NOMO-1 (cell line): ENCODE measurements around the gene ZNF579.
"Not testable (repeated sequence)": the region's sequence is repeated elsewhere in the genome, so short reads cannot be mapped to it uniquely, and the experiment has no call there.

Experiments used
- DNase-seq, 2 experiments: peaks; one replicate each; lab custom pipeline; 2025; ENCODE audit not compliant: unreplicated experiment in 2 of 2; lab: John Stamatoyannopoulos, UW

ZNF579 gene

GRCh38 chr19:55594996-55595545 lies 14.4 kb upstream of the ZNF579 start:
- no peak for DNase-seq

DNA sequence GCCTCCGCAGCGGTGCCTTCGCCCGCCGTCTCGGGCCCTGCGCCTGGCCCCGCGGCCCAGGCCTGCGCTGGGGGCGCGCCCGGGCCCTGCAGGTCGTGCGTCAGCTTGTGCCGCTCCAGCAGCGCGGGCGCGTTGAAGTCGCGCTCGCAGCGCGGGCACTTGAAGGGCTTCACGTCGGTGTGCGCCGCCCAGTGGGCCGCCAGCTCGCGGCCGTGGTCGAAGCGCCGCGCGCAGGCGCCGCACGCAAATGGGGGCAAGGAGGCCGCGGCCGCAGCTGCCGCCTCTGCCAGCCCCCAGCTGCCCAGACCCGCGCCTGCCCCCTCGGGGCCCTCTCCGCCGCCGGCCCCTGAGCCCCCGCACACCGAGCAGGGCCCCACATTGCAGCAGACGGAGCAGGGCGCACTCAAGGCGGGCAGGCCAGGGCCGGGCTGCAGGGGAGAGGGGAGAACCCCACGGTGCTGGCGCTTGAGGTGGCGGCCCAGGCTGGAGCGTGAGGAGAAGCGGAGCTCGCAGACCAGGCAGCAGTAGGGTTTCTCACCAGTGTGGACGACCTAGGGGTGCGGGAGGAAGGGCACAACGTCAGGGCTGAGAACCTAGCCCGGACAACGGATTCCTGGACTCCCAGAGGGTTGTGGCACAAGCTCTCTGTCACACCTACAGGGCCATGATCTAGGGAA lies 12.6 kb upstream of the ZNF579 start:
- DNase-seq: no peak

GRCh38 chr19:55592391-55593090 lies 11.9 kb upstream of the ZNF579 start:
- DNase-seq: no peak

DNA sequence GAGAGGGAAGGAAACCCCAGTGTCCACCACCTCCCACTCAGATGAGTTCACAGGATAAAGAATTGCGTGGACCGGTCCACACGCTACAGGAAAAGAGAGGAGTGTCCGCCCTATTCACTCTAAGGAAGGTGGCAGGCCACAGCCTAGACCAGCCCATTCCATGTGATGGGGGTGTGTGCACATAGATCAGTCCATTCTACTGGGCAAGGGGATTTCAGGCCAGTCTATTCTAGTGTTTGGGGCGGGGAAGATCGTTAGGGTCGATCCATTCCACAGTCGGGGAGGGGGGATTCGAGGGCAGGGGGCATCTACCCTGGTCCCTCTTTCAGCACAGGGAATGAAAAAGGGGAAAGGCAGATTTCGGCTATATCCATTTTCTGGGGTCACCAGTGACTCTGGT lies 10.9 kb upstream of the ZNF579 start:
- DNase-seq: no peak

DNA sequence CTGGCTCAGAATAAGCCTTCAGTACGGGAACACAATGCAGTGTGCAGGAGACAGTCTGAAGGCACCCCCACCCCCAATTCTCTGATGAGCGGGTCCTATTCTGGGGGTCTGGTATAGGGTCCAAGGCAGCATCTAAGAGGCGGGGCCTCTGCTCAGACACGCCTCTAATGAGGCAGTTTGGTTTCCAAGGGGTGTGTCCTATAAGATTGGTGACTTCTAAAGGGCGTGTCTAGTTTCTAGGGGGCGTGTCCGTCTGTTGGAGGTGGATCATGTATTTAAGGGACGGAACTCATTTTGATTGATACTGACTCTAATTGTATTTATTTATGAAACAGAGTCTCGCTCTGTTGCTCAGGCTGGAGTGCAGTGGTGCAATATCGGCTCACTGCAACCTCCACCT lies 10.0 kb upstream of the ZNF579 start:
- no peak for DNase-seq

DNA sequence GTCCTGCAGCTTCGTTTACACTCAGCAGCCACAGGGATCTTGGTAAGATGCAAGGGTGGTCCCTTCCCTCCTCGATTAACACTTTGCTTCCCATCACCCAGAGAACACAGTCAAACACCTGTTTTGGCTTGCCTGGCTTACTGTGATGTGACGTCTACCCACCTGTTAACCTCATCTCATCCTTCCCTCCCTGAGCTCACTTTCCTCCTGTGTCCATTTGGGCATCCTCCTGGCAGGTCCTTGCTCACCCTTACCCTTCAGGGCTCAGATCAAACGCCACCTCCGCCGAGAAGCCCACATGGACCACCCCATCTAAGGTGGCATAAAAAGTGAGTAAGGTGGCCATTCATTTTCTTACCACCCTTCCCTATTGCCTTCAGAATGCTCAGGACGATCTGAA lies 9.5 kb upstream of the ZNF579 start:
- DNase-seq: no peak

- DNase-seq: no peak
These were observed 8.1 kb upstream of the ZNF579 start for GRCh38 chr19:55588738-55589137.

- DNase-seq: peak; percentile 70 to 76
These were observed 6.5 kb upstream of the ZNF579 start for GRCh38 chr19:55586976-55587668.

DNA sequence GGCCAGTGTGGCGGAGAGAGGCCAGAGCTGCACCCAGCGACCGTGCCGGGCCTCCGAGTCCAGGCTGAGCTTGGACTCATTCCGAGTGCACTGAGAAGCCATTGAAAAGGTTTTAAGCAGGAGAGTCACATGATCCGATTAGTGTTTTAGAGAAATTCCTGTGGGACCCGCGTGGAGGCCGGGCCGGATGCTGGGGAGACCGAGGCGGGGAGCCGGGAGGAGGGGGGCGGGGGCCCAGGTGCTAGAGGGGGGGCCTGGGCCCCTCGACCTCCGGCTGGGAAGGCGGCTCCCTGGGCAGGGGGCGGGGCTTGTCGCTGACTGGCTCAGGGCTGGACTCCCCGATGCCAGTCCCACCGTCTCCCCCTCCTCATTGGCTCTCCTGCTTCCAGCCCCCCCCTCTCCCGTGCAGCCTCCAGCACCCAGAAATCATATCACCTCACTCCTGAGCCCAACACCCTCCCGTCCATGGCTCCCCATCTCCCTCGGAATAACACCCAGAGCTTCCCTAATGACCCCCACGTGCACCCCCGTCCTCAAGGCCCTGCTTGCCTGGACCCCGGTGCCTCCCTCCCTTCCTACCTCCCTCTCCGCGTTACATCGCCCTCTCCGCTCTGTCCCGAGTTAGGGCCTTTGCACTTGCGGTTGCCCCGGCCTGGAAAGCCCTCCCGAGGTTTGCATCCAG lies 5.2 kb upstream of the ZNF579 start:
- no peak for DNase-seq

DNA sequence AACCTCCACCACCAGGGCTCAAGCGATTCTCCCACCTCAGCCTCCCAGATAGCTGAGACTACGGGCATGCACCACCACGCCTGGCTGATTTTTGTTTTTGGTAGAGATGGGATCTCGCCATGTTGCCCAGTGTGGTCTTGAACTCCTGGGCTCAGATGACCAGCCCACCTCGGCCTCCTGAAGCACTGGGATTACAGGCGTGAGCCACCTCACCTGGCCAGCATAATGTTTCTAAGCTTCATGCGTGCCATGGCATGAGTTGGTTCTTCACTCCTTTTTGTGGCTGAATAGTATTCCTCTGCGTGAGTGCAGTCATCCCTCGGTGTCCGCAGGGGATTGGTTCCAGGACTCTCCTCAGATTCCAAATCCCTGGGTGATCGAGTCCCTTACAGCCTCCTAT lies 4.2 kb upstream of the ZNF579 start:
- no peak for DNase-seq

GRCh38 chr19:55583897-55584296 lies 3.2 kb upstream of the ZNF579 start:
- DNase-seq: not testable (repeated sequence)

DNA sequence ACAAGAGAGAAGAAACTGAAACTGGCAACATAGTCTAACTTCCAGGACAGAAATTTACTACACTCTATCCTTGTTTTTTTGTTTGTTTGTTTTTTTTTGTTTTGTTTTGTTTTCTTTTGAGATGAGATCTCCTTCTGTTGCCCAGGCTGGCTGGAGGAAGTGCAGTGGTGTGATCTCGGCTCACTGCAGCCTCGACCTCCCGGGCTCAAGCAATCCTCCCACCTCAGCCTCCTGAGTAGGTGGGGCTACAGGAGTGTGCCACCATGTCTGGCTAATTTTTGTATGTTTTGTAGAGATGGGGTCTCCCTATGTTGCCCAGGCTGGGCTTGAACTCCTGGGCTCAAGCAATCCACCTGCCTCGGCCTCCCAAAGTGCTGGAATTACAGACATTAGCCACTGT lies 1.6 kb upstream of the ZNF579 start:
- DNase-seq: not testable (repeated sequence)

DNA sequence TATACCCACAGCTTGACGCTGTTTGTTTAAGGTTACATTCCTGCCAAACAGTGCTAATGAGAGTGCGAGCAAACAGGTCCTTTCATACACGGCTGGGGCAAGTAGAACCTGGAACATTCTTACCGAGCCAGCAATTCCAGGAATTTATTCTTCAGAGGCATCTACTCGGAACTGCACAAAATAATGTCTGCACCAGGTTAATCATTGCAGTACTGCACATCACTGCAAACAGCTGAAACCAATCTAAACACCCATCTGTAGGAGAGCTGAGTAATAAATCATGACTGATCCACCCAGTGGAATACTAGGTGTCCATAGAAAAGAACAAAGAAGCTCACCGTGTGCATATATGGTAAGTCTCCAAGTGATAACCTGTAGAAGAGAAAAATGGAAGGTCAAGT lies 1.2 kb upstream of the ZNF579 start:
- no peak for DNase-seq

DNA sequence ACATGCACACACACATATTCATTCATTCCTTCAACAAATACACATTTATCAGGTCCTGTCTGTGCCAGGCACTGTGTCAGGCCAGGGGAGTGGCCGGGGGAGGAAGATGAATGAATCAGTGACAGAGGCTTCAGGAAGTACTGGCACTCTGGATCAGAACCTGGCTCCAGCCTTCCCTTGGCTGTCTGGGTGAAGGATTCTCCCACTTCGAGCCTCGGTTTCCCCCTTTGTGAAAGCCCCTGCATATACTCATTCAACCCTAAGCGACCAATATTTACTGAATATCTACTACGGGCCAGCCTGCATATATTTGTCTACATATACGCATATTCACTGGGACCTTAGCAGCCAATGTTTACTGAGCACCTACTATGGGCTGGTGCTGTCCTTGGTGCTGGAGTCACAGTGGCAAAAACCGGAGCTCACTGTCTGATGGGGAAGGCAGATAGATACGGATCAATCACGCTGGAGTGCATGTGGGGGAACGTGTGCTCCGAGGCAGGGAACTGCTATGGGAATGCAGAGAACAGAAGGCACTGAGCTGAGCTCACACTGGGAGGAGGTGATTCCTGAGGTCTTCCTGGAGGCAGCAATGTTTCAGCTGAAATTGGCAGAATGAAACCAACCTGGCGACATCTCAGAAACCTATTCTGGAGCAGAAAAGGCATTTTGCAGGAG lies 636 bp upstream of the ZNF579 start:
- no peak for DNase-seq

DNA sequence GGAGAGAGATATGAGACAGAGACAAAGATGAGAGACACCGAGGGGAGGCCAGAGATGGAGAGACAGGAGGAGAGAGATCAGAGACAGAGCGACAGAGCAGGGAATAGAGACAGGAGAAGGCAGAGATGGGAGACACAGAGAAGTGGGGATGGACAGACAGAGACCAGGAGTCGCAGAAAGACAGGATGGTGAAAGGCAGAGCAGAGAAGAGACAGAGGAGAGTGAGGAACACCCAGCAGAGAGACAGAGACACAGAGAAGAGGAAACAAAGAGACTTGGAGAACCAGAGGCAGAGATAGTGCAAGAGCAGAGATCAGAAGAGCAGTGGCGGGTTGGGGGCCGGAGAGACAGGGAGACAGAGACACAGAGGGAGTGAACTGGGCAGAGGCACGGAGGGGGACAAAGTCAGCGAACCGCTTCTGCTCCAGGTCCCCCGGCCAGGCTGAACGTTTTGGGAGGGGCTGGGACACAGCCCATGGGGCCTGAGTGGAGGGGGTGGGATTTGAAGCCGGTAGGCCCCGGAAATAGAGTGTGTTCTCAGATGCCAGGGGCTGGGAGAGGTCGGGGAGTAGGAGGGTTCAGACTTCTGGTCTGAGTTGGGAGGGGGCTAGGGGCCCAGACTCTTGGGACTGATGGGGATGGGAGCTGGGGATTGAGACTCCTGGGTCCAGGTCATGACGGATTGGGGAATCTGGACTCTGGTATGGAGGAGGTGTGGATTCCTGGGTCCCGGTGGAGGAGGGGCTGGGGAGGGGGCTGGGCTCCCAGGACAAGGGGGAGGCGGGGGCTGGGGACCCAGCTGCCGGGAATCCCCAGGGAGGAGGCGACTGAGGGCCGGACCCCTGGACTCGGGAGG lies 654 bp downstream of the ZNF579 start:
- no peak for DNase-seq

DNA sequence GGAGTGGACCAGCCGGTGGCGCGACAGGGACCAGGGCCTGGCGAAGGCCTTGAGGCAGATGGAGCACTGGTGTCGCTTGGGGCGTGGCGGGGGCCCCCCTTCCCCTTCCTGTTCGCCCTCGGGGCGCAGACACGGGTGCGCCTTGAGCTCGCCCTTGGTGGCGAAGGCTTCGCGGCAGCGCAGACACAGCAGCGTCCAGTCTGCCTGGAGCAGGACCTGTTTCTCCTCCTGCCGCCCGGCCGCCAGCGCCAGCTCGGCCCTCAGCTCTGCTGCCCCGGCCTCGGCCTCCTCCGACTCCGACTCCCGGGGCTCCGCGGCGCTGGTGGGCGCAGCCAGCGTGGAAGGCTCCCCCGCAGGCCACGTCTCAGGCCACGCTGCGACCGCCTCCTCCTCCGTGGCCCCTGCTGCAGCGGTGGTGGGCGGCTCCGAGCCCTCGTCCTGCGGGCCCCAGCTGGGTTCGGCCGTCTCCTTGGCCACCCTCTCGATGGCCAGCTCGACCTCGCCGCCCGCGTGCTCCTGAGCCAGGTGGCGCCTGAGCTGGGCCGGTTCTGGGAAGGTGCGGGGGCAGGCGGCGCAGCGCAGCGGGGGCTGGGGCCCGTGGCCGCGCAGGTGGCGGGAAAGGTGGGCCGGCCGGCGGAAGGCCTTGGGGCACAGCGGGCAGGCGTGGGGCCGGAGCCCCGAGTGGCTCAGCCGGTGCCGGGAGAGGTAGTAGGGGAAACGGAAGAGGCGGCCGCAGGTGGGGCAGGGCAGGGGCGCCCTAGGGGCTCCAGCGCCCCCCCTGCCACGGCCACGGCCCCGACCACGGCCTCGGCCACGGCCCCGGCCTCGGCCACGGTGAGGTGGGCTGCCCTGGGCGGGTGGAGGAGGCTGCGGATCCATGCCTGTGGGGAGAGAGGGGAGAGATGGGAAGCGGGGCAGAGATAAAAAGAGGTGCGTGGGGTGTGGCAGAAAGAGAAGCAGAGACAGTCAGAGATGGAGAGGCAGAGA lies 1.6 kb downstream of the ZNF579 start:
- DNase-seq: no peak

DNA sequence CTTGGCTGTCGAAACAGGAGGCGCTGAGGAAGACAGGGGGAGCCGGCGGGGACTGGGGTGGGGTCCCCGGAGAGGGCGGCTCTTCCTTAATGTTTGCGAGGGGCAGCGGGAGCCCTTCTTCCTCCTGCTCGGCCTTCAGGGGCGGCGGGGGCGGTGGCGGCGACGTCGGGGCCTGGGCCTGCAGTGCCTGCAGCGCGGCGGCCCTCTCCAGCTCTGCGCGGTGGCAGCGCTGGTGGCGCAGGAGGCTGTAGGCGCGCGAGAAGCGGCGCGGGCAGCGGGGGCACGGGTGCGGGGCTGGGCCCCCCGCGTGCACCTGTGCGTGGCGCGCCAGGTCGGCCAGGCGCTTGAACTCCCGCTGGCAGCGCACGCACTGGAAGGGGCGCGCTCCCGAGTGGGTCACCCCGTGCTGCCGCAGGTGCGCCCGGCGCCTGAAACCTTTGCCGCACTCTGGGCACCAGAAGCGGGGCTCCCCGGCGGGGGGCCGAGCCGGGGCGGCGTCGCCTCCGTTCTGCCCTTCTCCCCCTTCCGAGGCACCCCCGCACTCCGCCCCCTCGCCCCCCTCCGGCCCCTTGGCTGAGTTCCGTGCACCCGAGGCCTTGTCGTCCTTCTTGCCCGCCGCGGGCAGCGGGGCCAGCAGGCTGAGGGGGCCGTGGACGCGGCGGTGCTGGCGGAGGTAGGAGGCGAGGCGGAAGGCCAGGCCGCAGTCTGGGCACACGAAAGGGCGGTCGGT lies 2.5 kb downstream of the ZNF579 start:
- no peak for DNase-seq

- DNase-seq: no peak
These were observed 3.9 kb downstream of the ZNF579 start for GRCh38 chr19:55576746-55577145.
